ENCODE data around the gene OGA.

DNA sequence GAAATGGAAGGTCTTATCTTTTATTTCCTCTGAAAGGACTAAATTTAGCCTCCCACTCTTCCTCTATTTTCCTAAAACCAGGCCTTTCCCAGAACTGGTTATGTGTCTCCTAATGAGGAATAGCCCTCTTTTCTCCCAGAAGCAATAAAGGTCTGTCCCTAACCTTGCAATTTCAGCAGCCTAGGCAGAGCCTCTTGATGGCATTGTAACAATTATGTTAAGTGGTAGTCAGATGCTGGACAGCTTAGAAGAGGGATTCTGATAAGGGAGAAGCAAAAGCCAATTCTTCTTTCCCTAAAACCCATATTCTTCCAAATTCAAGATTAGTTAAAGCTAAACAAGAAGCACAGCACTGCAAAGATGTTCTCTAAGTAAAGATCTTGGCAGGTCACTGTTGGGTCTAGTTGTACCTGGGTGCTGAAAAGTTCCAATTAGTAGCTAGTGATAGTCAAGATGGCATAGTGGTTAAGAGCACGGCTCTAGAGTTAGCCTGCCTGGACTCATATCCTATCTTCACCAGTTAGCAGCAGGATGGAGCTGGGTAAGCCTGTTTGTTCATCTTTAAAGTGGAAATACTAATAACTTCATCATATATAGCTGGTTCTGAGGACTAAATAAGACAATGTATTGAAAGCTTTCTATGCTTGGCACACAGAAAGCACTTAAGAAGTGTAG is 39.7 kb upstream of the OGA start:
- TF ChIP-seq, protein P1, sequence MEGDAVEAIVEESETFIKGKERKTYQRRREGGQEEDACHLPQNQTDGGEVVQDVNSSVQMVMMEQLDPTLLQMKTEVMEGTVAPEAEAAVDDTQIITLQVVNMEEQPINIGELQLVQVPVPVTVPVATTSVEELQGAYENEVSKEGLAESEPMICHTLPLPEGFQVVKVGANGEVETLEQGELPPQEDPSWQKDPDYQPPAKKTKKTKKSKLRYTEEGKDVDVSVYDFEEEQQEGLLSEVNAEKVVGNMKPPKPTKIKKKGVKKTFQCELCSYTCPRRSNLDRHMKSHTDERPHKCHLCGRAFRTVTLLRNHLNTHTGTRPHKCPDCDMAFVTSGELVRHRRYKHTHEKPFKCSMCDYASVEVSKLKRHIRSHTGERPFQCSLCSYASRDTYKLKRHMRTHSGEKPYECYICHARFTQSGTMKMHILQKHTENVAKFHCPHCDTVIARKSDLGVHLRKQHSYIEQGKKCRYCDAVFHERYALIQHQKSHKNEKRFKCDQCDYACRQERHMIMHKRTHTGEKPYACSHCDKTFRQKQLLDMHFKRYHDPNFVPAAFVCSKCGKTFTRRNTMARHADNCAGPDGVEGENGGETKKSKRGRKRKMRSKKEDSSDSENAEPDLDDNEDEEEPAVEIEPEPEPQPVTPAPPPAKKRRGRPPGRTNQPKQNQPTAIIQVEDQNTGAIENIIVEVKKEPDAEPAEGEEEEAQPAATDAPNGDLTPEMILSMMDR (IDR thresholded peaks at IDR 0.05; ENCODE audit: borderline replicate concordance, extremely low read depth, low read length, poor library complexity, severe bottlenecking): no peak
- TF ChIP-seq EZH2 (IDR thresholded peaks at IDR 0.05; ENCODE audit: borderline replicate concordance, low read depth, low read length, severe bottlenecking): no peak

All from DND-41 (cell line).